NCI-H345 treated with DMSO at 0.1 percent for 48 hours (cell line): ENCODE measurements around the gene DCST1.

Experiments used
- DNase-seq: peaks from one replicate; lab custom pipeline; 2025; ENCODE audit not compliant: unreplicated experiment; lab: John Stamatoyannopoulos, UW

DCST1 gene

GRCh38 chr1:155000726-155001424 is 32.7 kb upstream of the DCST1 start:
- peak; percentile 95 for DNase-seq

DNA sequence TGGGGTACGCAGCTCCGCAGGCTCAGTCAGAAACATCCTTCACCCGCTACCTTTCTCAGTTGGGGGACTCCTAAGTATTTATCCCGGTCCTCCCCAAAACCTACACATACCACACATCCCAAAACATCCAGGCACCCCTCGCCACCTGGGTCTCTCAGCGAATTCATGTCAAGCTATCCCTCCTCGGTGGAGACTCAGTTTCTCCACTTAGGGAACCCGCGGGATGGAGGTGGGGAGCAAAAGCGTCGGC is 32.3 kb upstream of the DCST1 start:
- DNase-seq, result peak; percentile 93

DNA sequence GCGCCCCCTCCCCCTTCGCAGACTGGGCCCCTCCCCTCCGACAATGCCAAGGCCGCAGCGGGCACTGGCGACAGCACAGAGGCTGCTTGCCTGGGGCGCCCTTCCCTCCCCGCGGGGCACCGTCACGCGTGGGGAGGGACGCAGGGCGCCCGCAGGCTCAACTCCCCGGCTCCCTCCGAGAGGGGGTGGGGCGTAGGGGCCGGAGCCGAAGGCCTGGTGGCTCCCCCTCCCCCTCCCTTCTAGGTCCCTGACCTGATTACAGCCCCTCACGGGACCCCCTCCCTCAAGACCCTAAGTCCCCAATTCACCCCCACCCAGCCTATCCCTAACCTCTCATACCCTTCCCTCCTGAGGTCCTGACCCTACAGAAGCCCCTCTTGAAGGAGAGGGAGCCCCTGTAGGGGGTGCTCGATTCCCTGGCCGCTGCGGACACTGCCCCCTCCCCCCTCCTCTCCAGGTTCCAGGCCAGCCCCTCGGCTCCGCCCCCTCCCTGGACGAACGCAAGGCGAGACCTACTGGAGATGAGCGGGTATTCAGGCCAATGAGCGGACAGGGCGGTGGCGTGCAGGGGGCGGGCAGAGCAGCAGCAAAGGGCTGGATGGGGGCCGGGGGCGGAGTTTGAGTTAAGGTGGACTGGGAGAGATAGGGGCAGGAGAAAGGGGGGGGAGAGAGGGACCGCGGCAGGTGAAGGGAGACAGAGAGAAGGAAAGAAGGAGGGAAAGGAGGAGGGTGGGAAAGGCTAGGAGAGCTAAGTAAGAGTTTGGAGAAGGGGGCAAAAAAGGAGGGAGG is 31.8 kb upstream of the DCST1 start:
- peak; percentile 100 for DNase-seq

- no peak for DNase-seq
These were observed 31.0 kb upstream of the DCST1 start, which contains the start of gene ZBTB7B for GRCh38 chr1:155002464-155003226. ZBTB7B (plus strand) TSS chr1:155002802; CDS start chr1:155014661, 11,859 bp downstream.

DNA sequence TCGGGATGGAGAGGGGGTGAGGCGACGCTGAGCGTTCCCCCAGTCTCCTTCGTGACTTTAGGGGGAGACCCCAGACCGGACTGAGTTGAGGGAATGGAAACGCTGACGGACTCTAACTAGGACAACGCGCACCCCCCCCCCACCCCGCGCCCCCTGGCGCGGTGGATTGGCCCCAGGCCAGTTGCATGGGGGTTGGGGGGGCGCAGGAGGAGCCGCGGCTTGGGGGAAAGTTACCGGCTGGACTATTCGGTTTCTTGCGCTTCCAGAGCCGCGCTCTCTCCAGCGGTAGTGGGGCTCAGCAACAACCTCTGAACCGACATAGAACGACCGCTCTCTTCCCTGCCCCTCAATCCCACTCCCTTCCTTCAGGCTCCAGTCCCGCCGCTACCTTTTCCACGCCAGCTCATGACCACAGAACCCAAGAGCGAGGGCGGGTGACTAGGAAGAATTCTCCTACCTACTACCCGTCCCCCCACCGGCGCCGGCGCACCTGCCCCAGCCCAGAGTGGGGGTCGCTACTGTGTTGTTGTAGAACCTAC is 30.3 kb upstream of the DCST1 start:
- DNase-seq, result no peak

- no peak for DNase-seq
These were observed 29.8 kb upstream of the DCST1 start for GRCh38 chr1:155003766-155004351.

GRCh38 chr1:155004352-155005075 is 29.1 kb upstream of the DCST1 start:
- DNase-seq, result no peak

GRCh38 chr1:155005076-155006011 is 28.3 kb upstream of the DCST1 start:
- DNase-seq, result no peak

GRCh38 chr1:155006601-155007101 is 27.0 kb upstream of the DCST1 start:
- DNase-seq, result no peak

DNA sequence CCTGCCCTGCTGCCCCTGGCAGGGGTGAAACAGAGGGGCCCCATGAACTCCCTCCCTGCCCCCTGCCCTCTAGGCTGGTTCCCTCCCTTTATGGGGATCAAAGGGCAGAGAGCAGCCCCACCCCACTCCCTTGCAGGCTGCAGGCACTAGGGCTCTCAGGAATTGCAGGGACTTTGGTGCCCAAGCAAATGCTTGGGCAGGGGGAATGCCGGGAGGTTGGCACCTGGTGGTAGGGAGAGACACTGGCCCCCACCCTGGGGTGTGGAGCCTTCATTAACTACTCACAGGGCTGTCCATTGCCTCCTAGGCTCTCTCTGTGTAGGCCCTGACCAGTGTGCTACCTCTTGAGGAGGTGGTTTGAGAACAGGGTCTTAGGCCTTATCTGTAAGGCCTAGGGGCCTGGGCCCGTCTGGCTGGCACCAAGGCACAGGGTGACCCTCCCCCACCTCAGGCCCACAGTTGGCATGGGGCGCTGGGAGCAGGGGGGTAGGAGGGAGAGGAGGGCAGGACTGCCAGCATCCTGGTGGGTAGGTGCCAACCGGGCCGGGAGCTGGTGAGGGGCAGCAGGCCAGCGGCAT is 26.3 kb upstream of the DCST1 start:
- no peak for DNase-seq

- DNase-seq, result no peak
These were observed 25.3 kb upstream of the DCST1 start for GRCh38 chr1:155008015-155008941.

GRCh38 chr1:155009221-155009711 is 24.4 kb upstream of the DCST1 start:
- DNase-seq, result no peak

DNA sequence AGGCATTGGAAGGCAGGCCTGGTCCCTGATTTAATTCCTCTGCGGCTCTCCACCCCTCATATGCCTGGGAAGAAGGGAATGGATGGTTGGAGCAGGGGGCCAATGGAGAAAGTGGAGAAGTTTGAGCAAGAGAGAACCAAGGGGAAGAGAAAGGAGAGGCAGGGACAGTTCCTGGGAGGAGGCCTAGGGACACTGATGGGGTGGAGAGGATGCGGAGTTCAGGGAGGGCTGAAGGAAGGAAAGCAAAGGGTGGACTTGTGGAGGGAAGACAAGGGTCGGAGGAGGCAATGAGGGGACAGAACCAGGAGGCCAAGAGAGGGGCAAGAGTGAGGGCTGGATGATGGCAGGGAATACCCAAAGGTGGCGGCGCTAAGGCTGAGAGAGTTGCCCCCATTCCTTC is 23.9 kb upstream of the DCST1 start:
- DNase-seq, result no peak

DNA sequence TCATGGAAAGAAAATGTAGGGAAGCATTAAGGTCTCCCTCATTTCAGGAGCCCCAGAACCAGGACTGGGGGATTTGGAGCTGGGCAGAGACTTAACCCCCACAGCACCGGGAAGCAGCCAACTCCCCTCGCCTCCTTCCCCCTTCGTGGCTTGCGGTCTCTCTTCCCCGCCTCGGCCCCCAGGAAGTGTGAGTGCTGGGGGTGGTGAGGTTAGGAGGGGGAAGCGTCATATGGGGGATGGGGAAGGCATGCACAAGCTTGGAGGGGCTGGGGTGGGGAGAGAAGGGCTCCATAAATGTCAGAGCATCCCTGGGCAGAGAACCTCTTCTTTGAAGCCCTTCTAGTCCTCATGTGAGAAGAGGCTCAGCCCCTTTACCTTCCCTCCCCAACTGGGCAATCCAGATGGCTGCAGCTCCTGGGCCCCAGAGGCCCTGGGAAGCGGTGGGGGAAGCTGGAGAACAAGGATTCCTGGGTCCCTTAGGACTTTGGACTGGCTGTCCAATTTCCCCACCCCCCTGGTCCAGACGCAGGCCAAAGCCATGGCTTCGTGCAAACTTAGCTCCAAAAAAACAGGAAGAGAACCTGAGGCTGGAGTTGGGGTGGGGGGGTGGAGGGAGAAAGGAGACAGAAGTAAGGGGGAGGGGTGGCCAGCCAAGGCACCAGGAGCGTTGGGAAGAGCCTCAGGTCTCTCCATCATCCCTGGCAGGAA is 23.3 kb upstream of the DCST1 start:
- DNase-seq, result no peak

DNA sequence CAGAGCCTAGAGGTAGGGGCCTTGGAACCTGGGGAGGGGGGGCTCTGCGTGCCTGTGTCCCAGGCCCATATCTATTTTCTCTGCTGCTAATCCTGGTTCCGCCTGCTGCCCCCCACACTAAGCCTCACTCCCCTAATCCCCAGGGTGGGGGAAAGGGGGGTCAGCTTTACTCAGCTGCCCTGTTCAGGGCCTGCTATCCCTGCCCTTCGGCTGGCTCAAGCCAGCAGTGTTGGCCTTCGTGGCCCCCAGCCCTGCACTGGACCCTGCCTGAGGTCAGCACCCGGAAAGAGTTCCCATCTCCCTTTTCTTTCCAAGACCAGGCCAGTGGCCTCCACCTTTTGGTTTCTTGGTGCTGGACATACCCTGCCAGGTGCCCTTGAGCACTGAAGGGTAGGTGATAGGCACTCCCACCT is 22.6 kb upstream of the DCST1 start:
- no peak for DNase-seq

GRCh38 chr1:155011437-155012025 is 22.1 kb upstream of the DCST1 start:
- DNase-seq, result no peak
